A673 (cell line): Measurements from ENCODE around the gene ZNF865. TPM values are rescaled to one million over a fixed set of nuclear protein-coding genes. Genes with fewer than 3 reads are reported as not detected.
A peak's percentile ranks its signal among the peaks of the same experiment; 100 is the strongest.

Experiments used
- BruUV-seq: library from RNA; stranded (reverse); fragments of 400-500 nt; replicated peaks from 2 replicates; lab custom pipeline; 2021; lab: Mats Ljungman, UMichigan
- CTCF ChIA-PET: fragments of 300-600 bp; sonication (Branson Sonifier 250); formaldehyde crosslinking; loops from one replicate; lab custom pipeline; 2022; ENCODE audit warnings: antibody characterized with exemption; lab: Charles Lee
- POLR2A ChIA-PET: fragments of 300-600 bp; sonication (Branson Sonifier 250); formaldehyde crosslinking; loops from one replicate; lab custom pipeline; 2022; ENCODE audit warnings: antibody characterized with exemption; ENCODE audit not compliant: low non-redundant PET; lab: Charles Lee
- DNase-seq: peaks from one replicate; pipeline ENCODE4 v3.0.0-alpha.2; 2015; ENCODE audit warnings: low spot score
- H3K27ac ChIP-seq: fragments of 200-600 bp; sonication (generic); 2 replicates; pipeline ENCODE4 v1.5.1; 2016; ENCODE audit warnings: mixed run types, low read depth, mild to moderate bottlenecking, mixed read lengths, antibody characterized with exemption, low read length; ENCODE audit not compliant: poor library complexity, severe bottlenecking
- H3K27me3 ChIP-seq: fragments of 200-600 bp; sonication (generic); replicated peaks from 2 replicates; pipeline ENCODE4 v1.6.1; 2017; ENCODE audit warnings: mixed run types, low read depth, mild to moderate bottlenecking, mixed read lengths, antibody characterized with exemption, low read length; ENCODE audit not compliant: insufficient read depth, poor library complexity
- H3K36me3 ChIP-seq: fragments of 200-600 bp; sonication (generic); 2 replicates; pipeline ENCODE4 v1.6.1; 2016; ENCODE audit warnings: mixed run types, mild to moderate bottlenecking, mixed read lengths, antibody characterized with exemption, low read length; ENCODE audit not compliant: insufficient read depth, poor library complexity, severe bottlenecking
- H3K4me1 ChIP-seq: fragments of 200-600 bp; sonication (generic); 2 replicates; pipeline ENCODE4 v1.6.1; 2017; ENCODE audit warnings: mixed run types, mild to moderate bottlenecking, mixed read lengths, antibody characterized with exemption, low read length; ENCODE audit not compliant: insufficient read depth, poor library complexity, severe bottlenecking
- H3K4me3 ChIP-seq: fragments of 200-600 bp; sonication (generic); 2 replicates; pipeline ENCODE4 v1.5.1; 2016; ENCODE audit warnings: low read depth, mixed run types, mild to moderate bottlenecking, mixed read lengths, low read length; ENCODE audit not compliant: poor library complexity, severe bottlenecking
- H3K9me3 ChIP-seq: fragments of 200-600 bp; sonication (generic); 2 replicates; pipeline ENCODE4 v1.6.1; 2016; ENCODE audit warnings: mixed run types, low read depth, mild to moderate bottlenecking, mixed read lengths, antibody characterized with exemption, low read length; ENCODE audit not compliant: poor library complexity, severe bottlenecking
- EZH2 ChIP-seq: fragments of 200-600 bp; sonication (generic); IDR thresholded peaks from 2 replicates; pipeline ENCODE4 v1.6.1; 2017; ENCODE audit warnings: borderline replicate concordance, low read depth, mild to moderate bottlenecking, mixed read lengths, antibody characterized with exemption, low read length; ENCODE audit not compliant: poor library complexity, severe bottlenecking
- intact Hi-C: fragments of 100-400 bp; cut with micrococcal nuclease; formaldehyde crosslinking; loops from one replicate; pipeline ENCODE4 v1.10.0; 2022; ENCODE audit not compliant: unreplicated experiment
- total RNA-seq: library from RNA; stranded (reverse); gene quantifications from 2 replicates; pipeline ENCODE4 v1.2.3, GENCODE V29; 2021
- TF ChIP-seq, protein P1 (sequence below): fragments of 300-800, 200-600 bp; sonication (generic); conservative IDR thresholded peaks from 2 replicates; pipeline ENCODE4 v1.5.1; 2017; ENCODE audit warnings: low read depth, mild to moderate bottlenecking, antibody characterized with exemption, low read length, moderate library complexity, mixed read lengths

ZNF865 gene
- total RNA-seq, 1 experiment from 2014 or later = 16.1 TPM

DNA sequence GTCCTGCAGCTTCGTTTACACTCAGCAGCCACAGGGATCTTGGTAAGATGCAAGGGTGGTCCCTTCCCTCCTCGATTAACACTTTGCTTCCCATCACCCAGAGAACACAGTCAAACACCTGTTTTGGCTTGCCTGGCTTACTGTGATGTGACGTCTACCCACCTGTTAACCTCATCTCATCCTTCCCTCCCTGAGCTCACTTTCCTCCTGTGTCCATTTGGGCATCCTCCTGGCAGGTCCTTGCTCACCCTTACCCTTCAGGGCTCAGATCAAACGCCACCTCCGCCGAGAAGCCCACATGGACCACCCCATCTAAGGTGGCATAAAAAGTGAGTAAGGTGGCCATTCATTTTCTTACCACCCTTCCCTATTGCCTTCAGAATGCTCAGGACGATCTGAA is 15.3 kb upstream of the ZNF865 start:
- BruUV-seq = no TSS peak
- intact Hi-C loops = no loop called here
- CTCF ChIA-PET = no interaction called here
- Histone ChIP-seq H3K36me3 (peaks cover 5% of the 10 kb centered on the region), H3K27me3 (no peaks in the 10 kb centered on the region), H3K27ac (no peak overlapping the region), H3K9me3 (no peaks in the 10 kb centered on the region), H3K4me1 (peaks cover 25% of the 10 kb centered on the region), H3K4me3 (no peak overlapping the region)
- TF ChIP-seq, protein P1, sequence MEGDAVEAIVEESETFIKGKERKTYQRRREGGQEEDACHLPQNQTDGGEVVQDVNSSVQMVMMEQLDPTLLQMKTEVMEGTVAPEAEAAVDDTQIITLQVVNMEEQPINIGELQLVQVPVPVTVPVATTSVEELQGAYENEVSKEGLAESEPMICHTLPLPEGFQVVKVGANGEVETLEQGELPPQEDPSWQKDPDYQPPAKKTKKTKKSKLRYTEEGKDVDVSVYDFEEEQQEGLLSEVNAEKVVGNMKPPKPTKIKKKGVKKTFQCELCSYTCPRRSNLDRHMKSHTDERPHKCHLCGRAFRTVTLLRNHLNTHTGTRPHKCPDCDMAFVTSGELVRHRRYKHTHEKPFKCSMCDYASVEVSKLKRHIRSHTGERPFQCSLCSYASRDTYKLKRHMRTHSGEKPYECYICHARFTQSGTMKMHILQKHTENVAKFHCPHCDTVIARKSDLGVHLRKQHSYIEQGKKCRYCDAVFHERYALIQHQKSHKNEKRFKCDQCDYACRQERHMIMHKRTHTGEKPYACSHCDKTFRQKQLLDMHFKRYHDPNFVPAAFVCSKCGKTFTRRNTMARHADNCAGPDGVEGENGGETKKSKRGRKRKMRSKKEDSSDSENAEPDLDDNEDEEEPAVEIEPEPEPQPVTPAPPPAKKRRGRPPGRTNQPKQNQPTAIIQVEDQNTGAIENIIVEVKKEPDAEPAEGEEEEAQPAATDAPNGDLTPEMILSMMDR = no peak
- TF ChIP-seq EZH2 = no peak
- DNase-seq = no peak
- POLR2A ChIA-PET = no interaction called here

DNA sequence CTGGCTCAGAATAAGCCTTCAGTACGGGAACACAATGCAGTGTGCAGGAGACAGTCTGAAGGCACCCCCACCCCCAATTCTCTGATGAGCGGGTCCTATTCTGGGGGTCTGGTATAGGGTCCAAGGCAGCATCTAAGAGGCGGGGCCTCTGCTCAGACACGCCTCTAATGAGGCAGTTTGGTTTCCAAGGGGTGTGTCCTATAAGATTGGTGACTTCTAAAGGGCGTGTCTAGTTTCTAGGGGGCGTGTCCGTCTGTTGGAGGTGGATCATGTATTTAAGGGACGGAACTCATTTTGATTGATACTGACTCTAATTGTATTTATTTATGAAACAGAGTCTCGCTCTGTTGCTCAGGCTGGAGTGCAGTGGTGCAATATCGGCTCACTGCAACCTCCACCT is 14.8 kb upstream of the ZNF865 start:
- ChIA-PET CTCF (no interaction called here), POLR2A (no interaction called here)
- Histone ChIP-seq H3K9me3 (no peaks in the 10 kb centered on the region), H3K4me3 (no peak overlapping the region), H3K4me1 (peaks cover 20% of the 10 kb centered on the region), H3K27me3 (no peaks in the 10 kb centered on the region), H3K27ac (no peak overlapping the region), H3K36me3 (peaks cover 10% of the 10 kb centered on the region)
- TF ChIP-seq EZH2 = no peak
- TF ChIP-seq, protein P1 = no peak
- intact Hi-C loops = no loop called here
- DNase-seq = peak; percentile 57
- BruUV-seq = no TSS peak

DNA sequence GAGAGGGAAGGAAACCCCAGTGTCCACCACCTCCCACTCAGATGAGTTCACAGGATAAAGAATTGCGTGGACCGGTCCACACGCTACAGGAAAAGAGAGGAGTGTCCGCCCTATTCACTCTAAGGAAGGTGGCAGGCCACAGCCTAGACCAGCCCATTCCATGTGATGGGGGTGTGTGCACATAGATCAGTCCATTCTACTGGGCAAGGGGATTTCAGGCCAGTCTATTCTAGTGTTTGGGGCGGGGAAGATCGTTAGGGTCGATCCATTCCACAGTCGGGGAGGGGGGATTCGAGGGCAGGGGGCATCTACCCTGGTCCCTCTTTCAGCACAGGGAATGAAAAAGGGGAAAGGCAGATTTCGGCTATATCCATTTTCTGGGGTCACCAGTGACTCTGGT is 13.9 kb upstream of the ZNF865 start:
- DNase-seq = no peak
- Histone ChIP-seq H3K4me3 (no peak overlapping the region), H3K27ac (no peak overlapping the region), H3K4me1 (peaks cover 11% of the 10 kb centered on the region), H3K36me3 (peaks cover 19% of the 10 kb centered on the region), H3K9me3 (no peaks in the 10 kb centered on the region), H3K27me3 (no peaks in the 10 kb centered on the region)
- TF ChIP-seq, protein P1 = no peak
- no peak for TF ChIP-seq EZH2
- ChIA-PET POLR2A (no interaction called here), CTCF (no interaction called here)
- intact Hi-C loops = no loop called here
- TSS peak; percentile 27 for BruUV-seq
